Lower lobe of right lung (tissue), 2 donors: ENCODE measurements around the gene VAC14. TPM values are rescaled to one million over a fixed set of nuclear protein-coding genes. Genes with fewer than 3 reads are reported as not detected.

Experiments
- ATAC-seq, 2 donors: fragments of 200-7000 bp; cut with Tn5 transposase; one replicate each; pipeline ENCODE4 v1.9.1; 2020 to 2022; ENCODE audit warnings: mild to moderate bottlenecking in 2 of 2, moderate library complexity in 2 of 2
- DNase-seq: peaks from one replicate; pipeline ENCODE4 v3.0.0-alpha.2; 2020
- H3K27ac ChIP-seq: fragments of 200-600 bp; one replicate; pipeline ENCODE4 v1.8.0; 2022
- H3K27me3 ChIP-seq: fragments of 200-600 bp; one replicate; pipeline ENCODE4 v1.8.0; 2022; ENCODE audit warnings: low read depth
- H3K36me3 ChIP-seq: fragments of 200-600 bp; one replicate; pipeline ENCODE4 v1.8.0; 2022; ENCODE audit warnings: mild to moderate bottlenecking
- H3K4me1 ChIP-seq: fragments of 200-600 bp; one replicate; pipeline ENCODE4 v1.8.0; 2022
- H3K4me3 ChIP-seq: fragments of 200-600 bp; one replicate; pipeline ENCODE4 v1.8.0; 2022; ENCODE audit warnings: mild to moderate bottlenecking
- H3K9me3 ChIP-seq: fragments of 200-600 bp; one replicate; pipeline ENCODE4 v1.8.0; 2022
- CTCF ChIP-seq: fragments of 200-600 bp; IDR thresholded peaks from one replicate; pipeline ENCODE4 v1.8.0; 2022; ENCODE audit warnings: antibody characterized with exemption, mild to moderate bottlenecking
- intact Hi-C: fragments of 100-400 bp; cut with DNase I; formaldehyde crosslinking; loops from one replicate; pipeline ENCODE4 v1.11.0; 2022
- total RNA-seq: library from RNA; stranded (reverse); fragmentation: NEBNext Ultra II Directional; extraction: Animal tissue kit (Norgen Biotek cat#: 25700); gene quantifications from one replicate; pipeline ENCODE4 v1.2.1, GENCODE V29; 2021
- donor health status: DM: no; HTN: yes; CAD: no; lungs with severe emphysema.

The VAC14 gene
- total RNA-seq, 1 donor from 2014 or later, result 49.1 TPM

GRCh38 chr16:70730031-70730430, 70.9 kb downstream of the VAC14 start:
- intact Hi-C loops, result no loop called here
- Histone ChIP-seq H3K27me3 (no peaks in the 10 kb centered on the region), H3K4me3 (no peak overlapping the region), H3K9me3 (no peaks in the 10 kb centered on the region), H3K4me1 (peaks cover 28% of the 10 kb centered on the region), H3K36me3 (peaks cover 29% of the 10 kb centered on the region), H3K27ac (no peak overlapping the region)
- ATAC-seq (no peak), DNase-seq (no peak)
- no peak for TF ChIP-seq CTCF

- Histone ChIP-seq H3K4me1 (peaks cover 31% of the 10 kb centered on the region), H3K27me3 (no peaks in the 10 kb centered on the region), H3K9me3 (no peaks in the 10 kb centered on the region), H3K4me3 (no peak overlapping the region), H3K27ac (no peak overlapping the region), H3K36me3 (peaks cover 29% of the 10 kb centered on the region)
- no peak for DNase-seq
- ATAC-seq, result no peak
- no peak for TF ChIP-seq CTCF
- intact Hi-C loops, result no loop called here
Measured at GRCh38 chr16:70729292-70729691, 71.7 kb downstream of the VAC14 start.

- DNase-seq (no peak), ATAC-seq (no peak)
- no peak for TF ChIP-seq CTCF
- intact Hi-C loops, result no loop called here
- no peaks in the 10 kb centered on the region for H3K27me3 ChIP-seq
- no peak overlapping the region for H3K4me3 ChIP-seq
- H3K9me3 ChIP-seq, result no peaks in the 10 kb centered on the region
- peaks cover 39% of the 10 kb centered on the region for H3K4me1 ChIP-seq
- H3K27ac ChIP-seq, result peak overlapping the region; percentile 83
- H3K36me3 ChIP-seq, result peaks cover 29% of the 10 kb centered on the region
Measured at GRCh38 chr16:70728150-70728549, 72.8 kb downstream of the VAC14 start.

- peak in 1 of 2 donors; percentile 5 for ATAC-seq
- peak overlapping the region; percentile 83 for H3K27ac ChIP-seq
- H3K4me3 ChIP-seq, result no peak overlapping the region
- intact Hi-C loops, result no loop called here
- H3K9me3 ChIP-seq, result no peaks in the 10 kb centered on the region
- TF ChIP-seq CTCF, result no peak
- H3K27me3 ChIP-seq, result no peaks in the 10 kb centered on the region
- H3K4me1 ChIP-seq, result peaks cover 39% of the 10 kb centered on the region
- DNase-seq, result no peak
- H3K36me3 ChIP-seq, result peaks cover 32% of the 10 kb centered on the region
Measured at GRCh38 chr16:70726892-70727361, 74.0 kb downstream of the VAC14 start.

- Histone ChIP-seq H3K27ac (peak overlapping the region; percentile 83), H3K4me3 (no peak overlapping the region), H3K4me1 (peaks cover 39% of the 10 kb centered on the region), H3K36me3 (peaks cover 26% of the 10 kb centered on the region), H3K27me3 (no peaks in the 10 kb centered on the region), H3K9me3 (no peaks in the 10 kb centered on the region)
- DNase-seq, result no peak
- no peak for TF ChIP-seq CTCF
- intact Hi-C loops, result no loop called here
- ATAC-seq, result peak; percentile 53 to 57
Measured at GRCh38 chr16:70725912-70726828, 74.8 kb downstream of the VAC14 start.
